Measurements from ENCODE around the gene MTHFR. TPM values are rescaled to one million over a fixed set of nuclear protein-coding genes. Genes with fewer than 3 reads are reported as not detected.
A peak's percentile ranks its signal among the peaks of the same experiment; 100 is the strongest.

MTHFR gene
- total RNA-seq, 1 donor from 2014 or later: 45.4 TPM

GRCh38 chr1:11788549-11789053, 17.2 kb downstream of the MTHFR start:
- intact Hi-C loops (cut with DNase I): no loop called here
- DNase-seq (peak; percentile 75), ATAC-seq (peak; percentile 31)
- Histone ChIP-seq H3K9me3 (no peaks in the 10 kb centered on the region), H3K27me3 (no peaks in the 10 kb centered on the region), H3K4me3 (no peak overlapping the region), H3K4me1 (peaks cover 81% of the 10 kb centered on the region), H3K36me3 (peaks cover 6% of the 10 kb centered on the region), H3K27ac (peak overlapping the region; percentile 90)
- no peak for TF ChIP-seq CTCF (IDR thresholded peaks at IDR 0.05)

DNA sequence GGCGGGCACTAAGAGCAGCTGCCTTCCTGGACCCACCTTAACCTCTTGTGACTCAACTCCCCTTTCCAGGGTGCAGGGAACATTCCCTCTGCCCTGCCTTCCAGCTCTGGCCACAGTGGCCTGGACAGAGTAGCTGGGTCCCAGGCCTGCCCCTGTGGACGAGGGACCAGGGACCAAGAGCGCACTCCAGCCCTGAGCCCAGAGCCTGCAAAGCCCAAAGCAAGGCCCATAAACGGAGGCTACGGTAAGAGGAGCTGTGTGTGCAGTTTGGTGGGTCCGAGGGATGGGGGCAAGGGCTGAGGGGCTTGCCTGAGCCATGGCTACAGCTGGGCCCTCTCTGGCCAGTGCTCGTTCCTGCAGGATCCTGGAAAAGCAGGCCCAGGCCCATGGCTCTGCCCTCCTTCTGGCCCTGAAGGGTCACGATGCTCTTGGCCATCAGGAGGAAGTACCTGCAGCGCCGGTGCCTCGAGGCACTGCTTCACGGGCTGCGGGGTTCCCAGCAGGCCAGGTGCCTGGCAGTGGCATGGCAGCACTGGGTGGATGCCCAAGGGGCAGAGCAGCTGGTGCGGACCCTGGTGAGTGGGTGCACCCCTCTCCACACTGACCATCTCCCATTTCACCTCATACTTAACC, 17.8 kb downstream of the MTHFR start:
- H3K27ac ChIP-seq: peak overlapping the region; percentile 90
- intact Hi-C loops (cut with DNase I): no loop called here
- DNase-seq (no peak), ATAC-seq (no peak)
- H3K4me3 ChIP-seq: no peak overlapping the region
- peaks cover 81% of the 10 kb centered on the region for H3K4me1 ChIP-seq
- H3K9me3 ChIP-seq: no peaks in the 10 kb centered on the region
- H3K36me3 ChIP-seq: no peaks in the 10 kb centered on the region
- TF ChIP-seq CTCF (IDR thresholded peaks at IDR 0.05): no peak
- H3K27me3 ChIP-seq: no peaks in the 10 kb centered on the region

DNA sequence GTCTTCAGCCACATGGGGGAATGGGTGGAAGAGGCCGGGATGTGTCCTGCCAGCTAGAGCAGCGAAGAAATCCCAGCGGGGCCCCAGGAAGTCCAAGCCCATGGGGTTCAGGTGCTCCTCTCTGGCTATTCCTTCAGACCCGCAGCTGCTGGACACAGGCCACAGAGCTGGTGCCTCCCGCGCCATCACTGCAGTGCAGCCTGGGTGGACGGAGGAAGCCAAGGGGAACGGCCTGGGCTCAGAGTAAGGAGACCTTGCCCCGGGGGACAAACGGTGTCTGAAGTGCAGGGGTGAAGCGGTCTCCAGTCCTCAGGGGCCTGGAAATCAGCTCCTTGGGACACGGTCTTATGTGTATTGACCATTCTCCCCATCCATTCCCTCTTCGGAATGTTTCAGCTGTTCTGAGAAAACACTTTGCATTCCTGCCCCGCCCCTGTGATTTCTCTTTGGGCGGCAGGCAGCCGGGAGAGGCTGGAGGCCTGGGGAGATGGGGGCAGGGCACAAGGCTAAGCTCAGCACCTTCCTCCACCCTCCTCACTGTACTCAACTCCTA, 18.4 kb downstream of the MTHFR start:
- H3K4me1 ChIP-seq: peaks cover 77% of the 10 kb centered on the region
- ATAC-seq: peak; percentile 75
- H3K27ac ChIP-seq: peak overlapping the region; percentile 90
- DNase-seq: peak; percentile 88
- H3K36me3 ChIP-seq: no peaks in the 10 kb centered on the region
- no peak overlapping the region for H3K4me3 ChIP-seq
- no peak for TF ChIP-seq CTCF (IDR thresholded peaks at IDR 0.05)
- H3K27me3 ChIP-seq: no peaks in the 10 kb centered on the region
- H3K9me3 ChIP-seq: no peaks in the 10 kb centered on the region
- intact Hi-C loops (cut with DNase I): no loop called here

DNA sequence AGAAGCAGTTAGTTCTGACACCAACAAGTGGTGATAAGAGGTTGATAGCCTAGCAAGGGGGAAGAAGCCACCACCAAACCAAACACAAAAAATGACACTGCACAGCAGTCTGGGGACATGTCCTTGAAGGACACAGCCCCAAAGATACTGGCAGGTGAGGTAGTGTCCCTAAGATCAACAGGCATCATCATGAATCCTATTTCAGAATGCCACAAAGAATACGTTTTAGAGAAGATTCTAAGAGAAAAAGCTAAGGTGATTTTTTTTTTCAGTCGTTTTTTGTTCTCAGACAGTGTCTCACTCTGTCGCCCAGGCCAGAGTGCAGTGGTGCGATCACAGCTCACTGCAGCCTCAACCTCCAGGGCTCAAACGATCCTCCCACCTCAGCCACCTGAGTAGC, 19.6 kb downstream of the MTHFR start:
- Histone ChIP-seq H3K27ac (no peak overlapping the region), H3K4me3 (no peak overlapping the region), H3K4me1 (peaks cover 66% of the 10 kb centered on the region), H3K27me3 (no peaks in the 10 kb centered on the region), H3K36me3 (no peaks in the 10 kb centered on the region), H3K9me3 (no peaks in the 10 kb centered on the region)
- TF ChIP-seq CTCF (IDR thresholded peaks at IDR 0.05): no peak
- no peak for DNase-seq
- ATAC-seq: no peak
- intact Hi-C loops (cut with DNase I): no loop called here

- Histone ChIP-seq H3K36me3 (no peaks in the 10 kb centered on the region), H3K9me3 (no peaks in the 10 kb centered on the region), H3K4me1 (peaks cover 56% of the 10 kb centered on the region), H3K27ac (peak overlapping the region; percentile 63), H3K27me3 (no peaks in the 10 kb centered on the region), H3K4me3 (peak overlapping the region; percentile 35)
- peak; percentile 88 for DNase-seq
- intact Hi-C loops (cut with DNase I): no loop called here
- peak; percentile 75 for ATAC-seq
- TF ChIP-seq CTCF (IDR thresholded peaks at IDR 0.05): peak; percentile 88
Observed at GRCh38 chr1:11784993-11785769, 20.6 kb downstream of the MTHFR start.
